ENCODE measurements around the gene HS1BP3. TPM values are rescaled to one million over a fixed set of nuclear protein-coding genes. Genes with fewer than 3 reads are reported as not detected.

The HS1BP3 gene
- total and polyA plus RNA-seq, 2 of the 4 experiments (the other 2 are of a cell fraction) = 9.0 to 14.8 TPM

DNA sequence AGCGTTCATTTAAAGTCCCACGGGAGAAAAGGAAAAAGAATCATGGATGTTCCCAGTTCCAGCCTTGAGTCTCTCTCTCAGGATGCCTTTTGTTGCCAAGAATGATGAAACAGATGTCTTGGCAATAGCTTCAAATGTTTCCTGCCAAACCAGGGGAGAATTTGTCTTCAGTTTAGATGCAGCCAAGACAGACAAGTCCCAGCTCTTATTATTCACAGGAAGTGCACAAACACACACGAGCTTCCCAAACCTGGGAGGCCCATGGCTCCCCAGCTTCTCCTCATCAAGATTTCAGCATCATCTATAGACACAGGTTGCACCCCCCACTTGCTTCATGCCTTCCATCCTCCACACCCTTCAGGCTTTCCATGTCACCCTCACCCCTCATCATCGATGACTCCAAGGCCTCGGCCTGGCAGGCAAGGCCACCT lies 45.9 kb downstream of the HS1BP3 start:
- Histone ChIP-seq H3K4me2 (ENCODE audit: low read depth, low read length) (peak overlapping the region; percentile 11; the same call in 1 of the 2 replicates), H3K18ac (ENCODE audit: low read depth, low read length) (peak overlapping the region; percentile 6; the same call in 1 of the 2 replicates), H3K9me3 (ENCODE audit: control insufficient read depth, insufficient read depth, low read length) (no peaks in the 10 kb centered on the region), H2AFZ (replicated peaks; ENCODE audit: low read length, poor library complexity) (peak overlapping the region; percentile 64), H3K9ac (ENCODE audit: low read depth, low read length) (no peak overlapping the region), H3K27me3 (ENCODE audit: control insufficient read depth, insufficient read depth, low read length) (no peaks in the 10 kb centered on the region), H4K5ac (ENCODE audit: low read depth, low read length) (no peak overlapping the region), H3K23ac (ENCODE audit: low read depth, low read length) (no peak overlapping the region), H2BK5ac (ENCODE audit: low read depth, low read length, poor library complexity, severe bottlenecking) (no peak overlapping the region), H3K56ac (ENCODE audit: extremely low read depth, insufficient read depth, low read length) (no peak overlapping the region), H3K9me1 (ENCODE audit: insufficient read depth, low read length) (peaks cover 6% of the 10 kb centered on the region), H3K36me3 (ENCODE audit: control insufficient read depth, insufficient read depth, low read length) (no peaks in the 10 kb centered on the region), H4K91ac (ENCODE audit: insufficient read depth, low read depth, low read length) (peak overlapping the region; percentile 48), H2BK20ac (ENCODE audit: low read depth, low read length) (peak overlapping the region; percentile 62), H2AK9ac (replicated peaks; ENCODE audit: low read depth, low read length, poor library complexity) (peak overlapping the region; percentile 62), H3K4me3 (ENCODE audit: insufficient read depth, low read depth, low read length) (no peak overlapping the region), H4K20me1 (ENCODE audit: insufficient read depth, low read length) (no peaks in the 10 kb centered on the region), H3K27ac (ENCODE audit: insufficient read depth, low read length) (peak overlapping the region; percentile 15; the same call in 1 of the 2 replicates), H3K79me1 (ENCODE audit: low read depth in 1 of 2, low read length in 2 of 2) (no peaks in the 10 kb centered on the region), H3K4ac (ENCODE audit: low read depth, low read length) (peak overlapping the region; percentile 65), H2BK120ac (ENCODE audit: low read depth, low read length) (peak overlapping the region; percentile 55; the same call in 1 of the 2 replicates), H2BK15ac (ENCODE audit: low read depth, low read length) (peak overlapping the region; percentile 63; the same call in 1 of the 3 replicates), H4K8ac (ENCODE audit: low read depth in 2 of 2, low read length in 2 of 2) (peak overlapping the region in 1 of 2 experiments; percentile 70; a peak in 3 of 4 replicates), H3K4me1 (ENCODE audit: control insufficient read depth, insufficient read depth, low read length) (peaks cover 5% of the 10 kb centered on the region), H3K14ac (replicated peaks; ENCODE audit: low read depth, low read length) (peak overlapping the region; percentile 77; the same call in 1 of the 2 replicates), H2AK5ac (ENCODE audit: low read depth, low read length) (peak overlapping the region; percentile 64; the same call in 1 of the 2 replicates)
- WGBS, 2 experiments (ENCODE audit: extremely low coverage in 2 of 2, insufficient read length in 1 of 2) = 44% methylated on average over 2 of the region's 5 CpGs; no CpG with 5 or more reads in 1 of the 2 experiments
- peak; percentile 91 for DNase-seq
- intact Hi-C loops (cut with micrococcal nuclease) (no loop called here), dilution Hi-C loops (cut with HindIII; ENCODE audit: low sequenced_read_pairs, unreplicated experiment) (no loop called here), in situ Hi-C loops (cut with MboI; ENCODE audit: low sequenced_read_pairs) (no loop called here)
- TF ChIP-seq USF2 (IDR thresholded peaks at IDR 0.05; ENCODE audit: low read depth, low read length) (no peak), CEBPB (IDR thresholded peaks at IDR 0.05; ENCODE audit: low read depth, low read length) (peak; percentile 58; the same call in 1 of the 2 replicates), RCOR1 (IDR thresholded peaks at IDR 0.05; ENCODE audit: insufficient replicate concordance, low read length) (no peak)
- ChIA-PET CTCF (interaction anchor here (5.1 kb wide), 1 partner anchor 13 kb away, joined by 16 read pairs; no protein-coding TSS in a partner anchor), POLR2A (ENCODE audit: unreplicated experiment) (no interaction called here)
- peak; percentile 55 for ATAC-seq (ENCODE audit: low read depth)
- BruUV-seq (replicated peaks) = no TSS peak
